Measurements from ENCODE around the gene SYNJ1.
"Not testable (repeated sequence)": the region's sequence is repeated elsewhere in the genome, so short reads cannot be mapped to it uniquely, and the experiment has no call there.

SYNJ1 gene

DNA sequence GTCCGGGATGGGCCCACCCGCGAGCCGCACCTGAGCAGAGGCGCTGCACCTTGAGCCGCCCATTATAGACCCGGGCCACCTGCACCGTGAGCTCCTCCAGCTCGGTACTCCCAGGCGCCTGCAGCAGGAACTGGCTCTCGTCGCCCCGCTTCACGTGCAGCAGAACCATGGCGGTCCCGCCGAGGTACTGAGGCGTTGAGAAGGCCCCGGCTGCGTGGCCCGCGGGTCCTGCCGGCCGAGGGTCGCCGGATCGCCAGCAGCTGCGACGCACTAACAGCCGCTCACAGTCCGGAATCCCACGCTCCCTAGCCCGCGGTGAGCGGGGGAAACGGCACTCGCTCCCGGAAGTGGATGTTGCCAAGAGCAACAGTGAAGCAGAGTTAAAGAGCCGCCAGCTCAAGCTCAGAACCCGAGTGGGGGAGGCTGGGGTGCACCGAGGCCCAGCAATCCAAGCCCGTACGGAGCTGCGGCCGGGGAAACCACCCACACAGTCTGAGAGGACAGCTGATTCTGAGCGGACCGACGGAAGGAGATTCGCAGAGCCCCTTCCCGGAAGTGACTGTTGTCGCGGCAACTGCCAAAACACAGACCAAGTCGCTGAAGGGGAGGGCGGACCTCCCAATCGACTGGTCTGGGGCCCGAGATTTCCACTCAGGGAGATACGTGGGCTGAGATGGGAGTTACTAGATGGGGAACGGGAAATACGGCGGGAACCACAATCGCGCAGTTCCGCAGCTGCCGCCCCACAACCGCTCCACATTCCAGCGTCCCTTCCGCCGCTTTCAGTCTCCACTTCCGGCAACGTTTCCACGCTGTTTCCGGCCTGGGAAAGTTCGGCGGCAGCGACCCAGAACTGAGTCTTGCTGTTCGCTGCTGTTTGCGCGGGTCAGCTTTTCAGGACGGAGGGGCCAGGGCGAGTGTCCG, 115.5 kb downstream of the SYNJ1 start, which contains the start of gene CFAP298:
TSS of gene CFAP298 (minus strand) at position 303 of the 924 bp plus-strand sequence. CDS start at position 169, 134 bp downstream.
- peak; percentile 90 for DNase-seq (ENCODE audit: low spot score)

DNA sequence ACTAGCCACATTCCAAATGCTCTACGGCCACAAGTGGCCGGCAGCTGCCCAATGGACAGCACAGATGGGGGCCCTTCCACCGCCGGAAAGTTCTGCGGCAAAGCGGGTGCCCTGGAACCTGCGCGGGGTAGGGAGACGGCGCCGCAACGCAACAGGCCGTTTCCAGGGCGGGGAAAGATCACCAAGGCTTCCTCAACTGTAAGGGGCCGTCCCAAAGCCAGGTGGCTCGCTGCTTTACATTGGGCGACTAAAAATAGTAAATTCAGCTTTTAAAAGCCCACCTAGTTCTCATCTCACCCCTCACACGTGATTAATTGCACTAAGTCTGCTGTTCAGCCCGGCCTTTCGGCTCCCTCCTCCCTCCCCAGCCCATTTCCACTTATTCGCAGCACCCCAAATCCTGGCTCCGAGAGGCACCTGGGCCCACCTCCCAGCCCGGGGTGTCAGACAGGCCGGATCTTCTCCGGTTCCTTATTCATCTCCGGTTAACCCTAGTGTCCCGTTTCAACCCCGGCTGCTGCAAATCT, 116.3 kb downstream of the SYNJ1 start:
- DNase-seq (ENCODE audit: low spot score), result peak; percentile 10

DNA sequence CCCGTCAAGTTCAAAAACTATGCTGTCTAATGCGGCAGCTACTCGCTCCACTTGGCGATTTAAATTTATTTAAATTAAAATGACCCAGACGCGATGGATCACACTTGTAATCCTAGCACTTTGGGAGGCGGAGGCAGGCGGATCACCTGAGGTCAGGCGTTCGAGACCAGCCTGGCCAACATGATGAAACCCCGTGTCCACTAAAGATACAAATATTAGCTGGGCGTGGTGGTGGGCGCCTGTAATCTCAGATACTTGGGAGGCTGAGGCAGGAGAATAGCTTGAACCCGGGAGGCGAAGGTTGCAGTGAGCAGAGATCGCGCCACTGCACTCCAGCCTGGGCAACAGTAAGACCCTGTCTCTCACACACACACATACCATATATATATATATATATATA, 116.9 kb downstream of the SYNJ1 start:
- not testable (repeated sequence) for DNase-seq (ENCODE audit: low spot score)

GRCh38 chr21:32608851-32609250, 119.0 kb downstream of the SYNJ1 start:
- no peak for DNase-seq (ENCODE audit: low spot score)

DNA sequence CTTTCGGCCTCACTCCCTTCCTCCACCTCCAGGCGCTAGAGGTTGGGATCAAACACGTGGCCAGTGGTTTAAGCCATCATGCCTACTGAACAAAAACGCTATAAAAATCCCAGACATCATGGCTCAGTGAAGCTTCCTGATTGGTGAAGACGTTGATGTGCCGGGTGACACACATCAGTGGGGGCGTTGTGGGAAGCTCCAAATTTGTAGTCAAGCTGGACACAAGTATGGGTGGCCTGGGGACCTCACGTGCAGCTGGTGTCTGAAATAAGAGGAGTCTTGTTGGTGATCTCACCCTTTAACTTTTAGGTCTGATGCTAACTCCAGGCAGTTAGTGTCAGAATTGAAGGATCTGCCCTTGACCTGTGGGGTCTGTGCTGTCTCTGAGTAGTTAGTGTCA, 122.3 kb downstream of the SYNJ1 start:
- no peak for DNase-seq (ENCODE audit: low spot score)

GRCh38 chr21:32604464-32604863, 123.3 kb downstream of the SYNJ1 start:
- DNase-seq (ENCODE audit: low spot score), result no peak

- DNase-seq (ENCODE audit: low spot score), result no peak
Observed at GRCh38 chr21:32603131-32603530, 124.7 kb downstream of the SYNJ1 start.

GRCh38 chr21:32602099-32602498, 125.7 kb downstream of the SYNJ1 start:
- no peak for DNase-seq (ENCODE audit: low spot score)

- DNase-seq (ENCODE audit: low spot score), result no peak
Observed at GRCh38 chr21:32599526-32599925, 128.3 kb downstream of the SYNJ1 start.

GRCh38 chr21:32599091-32599490, 128.7 kb downstream of the SYNJ1 start:
- no peak for DNase-seq (ENCODE audit: low spot score)

- DNase-seq (ENCODE audit: low spot score), result no peak
Observed at GRCh38 chr21:32597205-32597604, 130.6 kb downstream of the SYNJ1 start.

GRCh38 chr21:32595431-32595830, 132.4 kb downstream of the SYNJ1 start:
- no peak for DNase-seq (ENCODE audit: low spot score)

- no peak for DNase-seq (ENCODE audit: low spot score)
Observed at GRCh38 chr21:32593690-32594089, 134.1 kb downstream of the SYNJ1 start.

DNA sequence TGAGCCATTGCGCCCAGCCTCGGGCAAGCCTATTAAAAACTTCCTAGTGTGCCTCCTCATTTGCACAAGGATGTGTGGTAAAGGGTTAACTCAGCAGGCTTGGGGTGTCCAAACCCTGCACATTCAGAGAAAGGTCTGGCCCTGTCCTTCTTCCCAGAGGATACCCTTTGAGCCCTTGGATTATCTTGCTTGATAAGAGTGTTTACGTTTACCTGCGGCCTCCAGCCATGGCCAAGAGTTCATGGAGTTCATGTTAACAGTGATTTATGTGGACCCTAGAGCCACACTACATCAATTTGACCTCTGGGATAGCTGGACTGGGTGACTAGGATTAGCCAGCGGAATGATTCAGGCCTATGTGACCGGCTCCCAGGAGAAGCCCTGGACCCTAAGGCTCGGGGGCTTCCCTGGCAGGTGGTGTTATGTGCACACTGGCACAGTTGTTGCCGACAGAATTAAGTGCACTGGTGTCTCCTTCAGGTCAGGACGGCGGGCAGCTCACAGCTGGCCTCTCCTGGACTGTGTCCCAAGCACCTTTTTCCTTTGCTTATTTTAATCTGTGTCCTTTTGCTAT, 134.8 kb downstream of the SYNJ1 start:
- no peak for DNase-seq (ENCODE audit: low spot score)

- no peak for DNase-seq (ENCODE audit: low spot score)
Observed at GRCh38 chr21:32590130-32590529, 137.7 kb downstream of the SYNJ1 start.

GRCh38 chr21:32587651-32588050, 140.2 kb downstream of the SYNJ1 start:
- no peak for DNase-seq (ENCODE audit: low spot score)

DNA sequence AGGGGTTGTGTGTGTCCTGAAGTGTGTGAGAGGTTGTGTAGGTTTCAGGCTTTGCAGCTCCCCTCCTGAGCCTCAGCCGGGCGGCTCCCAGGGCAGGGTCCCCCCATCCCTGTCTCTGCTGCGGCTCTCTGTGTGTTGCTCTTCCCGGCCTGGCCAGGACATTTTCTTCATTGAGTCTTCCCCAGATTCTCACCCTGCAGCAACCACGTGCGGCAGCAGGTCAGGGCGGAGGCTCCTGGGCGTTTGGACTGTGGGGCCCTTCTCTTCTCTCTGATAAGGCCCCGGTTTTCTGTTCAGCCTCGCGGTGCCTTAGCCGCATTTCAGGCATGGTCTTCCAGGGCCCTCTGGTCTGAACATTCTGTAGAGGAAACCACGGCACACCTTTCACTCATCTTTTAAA, 140.7 kb downstream of the SYNJ1 start:
- DNase-seq (ENCODE audit: low spot score), result no peak

DNA sequence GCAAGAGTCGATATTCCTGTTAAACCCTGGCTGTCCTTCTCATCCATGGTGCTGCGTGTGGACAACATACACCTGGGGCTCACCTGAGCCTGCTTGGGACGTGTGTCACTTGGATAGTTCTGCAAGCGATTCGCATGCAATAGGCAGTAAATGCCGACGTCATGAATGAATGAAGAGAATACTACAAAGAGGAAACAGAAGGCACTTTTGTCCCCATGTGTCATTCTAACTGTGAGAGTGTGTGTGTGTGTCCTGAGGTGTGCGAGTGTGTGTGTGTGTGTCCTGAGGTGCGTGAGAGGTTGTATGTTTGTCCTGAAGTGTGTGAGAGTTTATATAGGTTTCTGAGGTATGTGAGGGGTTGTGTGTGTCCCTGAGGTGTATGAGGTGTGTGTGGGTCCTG, 141.8 kb downstream of the SYNJ1 start:
- DNase-seq (ENCODE audit: low spot score), result no peak

- DNase-seq (ENCODE audit: low spot score), result no peak
Observed at GRCh38 chr21:32585042-32585710, 142.6 kb downstream of the SYNJ1 start, which contains the start of gene TCP10L. TSS of gene TCP10L (minus strand) at chr21:32585523. CDS start at chr21:32584304, 1,219 bp downstream.

- DNase-seq (ENCODE audit: low spot score), result no peak
Observed at GRCh38 chr21:32584472-32584871, 143.3 kb downstream of the SYNJ1 start.

DNA sequence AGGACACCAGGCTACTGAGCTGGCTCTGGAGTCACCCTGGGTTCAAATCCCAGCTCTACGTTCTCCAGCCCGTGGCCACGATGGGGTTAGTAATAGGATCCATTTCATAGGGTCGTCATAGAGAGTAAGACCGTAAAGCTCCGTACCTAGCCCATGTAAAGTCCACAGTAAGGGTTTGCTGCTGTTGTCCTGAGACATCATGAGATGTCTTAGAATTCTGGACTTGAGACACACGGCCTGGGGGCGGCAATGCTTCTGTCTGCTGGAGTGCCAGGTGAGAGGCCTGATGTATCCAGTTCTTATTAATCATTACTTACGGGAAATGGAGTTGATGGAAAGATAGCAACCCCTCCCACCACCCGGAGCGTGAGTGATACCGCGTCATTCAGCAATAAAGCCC, 146.1 kb downstream of the SYNJ1 start:
- no peak for DNase-seq (ENCODE audit: low spot score)

DNA sequence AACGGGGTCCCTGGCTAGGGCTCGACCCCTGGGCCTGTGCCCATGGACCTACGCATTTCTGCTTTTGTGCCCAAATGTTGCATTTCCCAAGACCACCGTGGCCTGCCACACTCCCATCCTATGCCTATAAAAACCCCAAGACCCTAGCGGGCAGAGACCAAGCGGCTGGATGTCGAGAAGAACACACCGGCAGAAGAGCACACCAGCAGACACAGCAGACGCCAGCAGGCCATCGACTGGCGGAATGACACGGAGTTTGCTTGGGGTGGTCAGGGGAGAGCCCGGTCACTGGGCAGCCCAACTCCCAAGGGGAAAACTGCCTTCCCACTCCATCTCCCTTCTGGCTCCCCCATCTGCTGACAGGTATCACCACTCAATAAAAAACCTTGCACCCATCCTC, 146.9 kb downstream of the SYNJ1 start:
- DNase-seq (ENCODE audit: low spot score), result no peak
